ENCODE measurements around the gene DDTL.
"Not testable (repeated sequence)": the region's sequence is repeated elsewhere in the genome, so short reads cannot be mapped to it uniquely, and the experiment has no call there.

The DDTL gene

GRCh38 chr22:23961084-23961771, 5.5 kb upstream of the DDTL start, which contains the start of gene GSTT2B:
Gene GSTT2B, minus strand, starts transcription at chr22:23961195. Its CDS starts 64 bp downstream, at chr22:23961131.
- H3K9ac ChIP-seq (ENCODE audit: insufficient read length, low read depth); H3K27me3 ChIP-seq (ENCODE audit: insufficient read depth, insufficient read length); H3K4me1 ChIP-seq (ENCODE audit: insufficient read depth, insufficient read length); H3K4me3 ChIP-seq (ENCODE audit: insufficient read length, low read depth); DNase-seq (ENCODE audit: low read depth, low spot score); H3K9me3 ChIP-seq (ENCODE audit: insufficient read depth, low read length); H3K36me3 ChIP-seq (ENCODE audit: insufficient read depth, insufficient read length, low read length): not testable (repeated sequence)

GRCh38 chr22:23966094-23966493, 594 bp upstream of the DDTL start:
- not testable (repeated sequence) for DNase-seq (ENCODE audit: low read depth, low spot score); H3K9ac ChIP-seq (ENCODE audit: insufficient read length, low read depth); H3K4me3 ChIP-seq (ENCODE audit: insufficient read length, low read depth); H3K27me3 ChIP-seq (ENCODE audit: insufficient read depth, insufficient read length); H3K9me3 ChIP-seq (ENCODE audit: insufficient read depth, low read length); H3K4me1 ChIP-seq (ENCODE audit: insufficient read depth, insufficient read length)
- peaks cover 21% of the 10 kb centered on the region for H3K36me3 ChIP-seq (ENCODE audit: insufficient read depth, insufficient read length, low read length)

DNA sequence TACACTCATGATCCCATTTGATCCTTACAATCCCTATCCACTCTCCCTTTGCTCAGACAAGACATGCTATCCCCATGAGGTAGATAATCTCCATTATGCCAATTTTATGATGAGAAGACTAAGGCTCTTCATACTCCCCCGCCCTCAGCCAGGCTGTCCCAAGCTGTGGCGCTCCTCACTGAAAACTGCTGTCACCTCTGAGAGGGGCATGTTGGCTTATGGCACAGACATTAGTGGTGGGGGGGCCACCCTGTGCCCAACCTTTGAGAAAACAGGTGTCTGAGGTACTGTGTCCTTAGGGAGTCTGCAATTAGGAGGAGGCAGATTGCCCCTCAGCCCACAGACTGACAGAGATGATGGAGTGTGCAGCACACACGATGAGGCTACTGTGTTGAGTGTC, 2.4 kb downstream of the DDTL start:
- H3K27me3 ChIP-seq (ENCODE audit: insufficient read depth, insufficient read length) = no peaks in the 10 kb centered on the region
- peaks cover 29% of the 10 kb centered on the region for H3K36me3 ChIP-seq (ENCODE audit: insufficient read depth, insufficient read length, low read length)
- H3K9ac ChIP-seq (ENCODE audit: insufficient read length, low read depth) = no peak overlapping the region
- no peak overlapping the region for H3K4me3 ChIP-seq (ENCODE audit: insufficient read length, low read depth)
- no peak for DNase-seq (ENCODE audit: low read depth, low spot score)
- no peaks in the 10 kb centered on the region for H3K4me1 ChIP-seq (ENCODE audit: insufficient read depth, insufficient read length)
- no peaks in the 10 kb centered on the region for H3K9me3 ChIP-seq (ENCODE audit: insufficient read depth, low read length)
- TF ChIP-seq ZNF274 (IDR thresholded peaks at IDR 0.05; ENCODE audit: low read depth, low read length) (no peak), YY1 (IDR thresholded peaks at IDR 0.05; ENCODE audit: insufficient read depth, insufficient read length) (no peak), SUZ12 (IDR thresholded peaks at IDR 0.05; ENCODE audit: extremely low read depth, insufficient read depth, insufficient read length) (no peak)

DNA sequence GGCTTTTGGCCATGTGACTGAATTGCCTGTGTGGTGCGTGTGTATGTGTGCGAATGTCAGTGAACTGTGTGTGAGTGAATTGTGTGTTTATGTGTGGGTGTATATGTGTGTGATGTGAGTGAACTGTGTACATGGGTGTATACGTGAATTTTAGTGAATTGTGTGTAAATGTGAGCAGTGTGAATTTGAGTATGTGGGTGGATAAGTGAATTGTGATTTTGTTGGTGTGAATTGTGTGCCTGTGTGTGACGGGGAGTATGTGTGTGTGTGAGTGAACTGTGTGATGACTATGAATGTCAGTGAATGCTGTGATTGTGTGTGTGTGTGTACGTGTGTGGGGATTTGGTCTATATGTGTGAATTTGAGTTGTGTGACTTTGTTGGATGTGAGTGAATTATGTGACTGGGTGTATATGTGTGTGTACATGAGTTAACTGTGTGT, 3.5 kb downstream of the DDTL start:
- no peak overlapping the region for H3K9ac ChIP-seq (ENCODE audit: insufficient read length, low read depth)
- no peaks in the 10 kb centered on the region for H3K4me1 ChIP-seq (ENCODE audit: insufficient read depth, insufficient read length)
- DNase-seq (ENCODE audit: low read depth, low spot score) = no peak
- H3K27me3 ChIP-seq (ENCODE audit: insufficient read depth, insufficient read length) = no peaks in the 10 kb centered on the region
- H3K36me3 ChIP-seq (ENCODE audit: insufficient read depth, insufficient read length, low read length) = peaks cover 29% of the 10 kb centered on the region
- H3K4me3 ChIP-seq (ENCODE audit: insufficient read length, low read depth) = no peak overlapping the region
- TF ChIP-seq SUZ12 (IDR thresholded peaks at IDR 0.05; ENCODE audit: extremely low read depth, insufficient read depth, insufficient read length) (no peak), ZNF274 (IDR thresholded peaks at IDR 0.05; ENCODE audit: low read depth, low read length) (no peak), YY1 (IDR thresholded peaks at IDR 0.05; ENCODE audit: insufficient read depth, insufficient read length) (no peak)
- H3K9me3 ChIP-seq (ENCODE audit: insufficient read depth, low read length) = no peaks in the 10 kb centered on the region

DNA sequence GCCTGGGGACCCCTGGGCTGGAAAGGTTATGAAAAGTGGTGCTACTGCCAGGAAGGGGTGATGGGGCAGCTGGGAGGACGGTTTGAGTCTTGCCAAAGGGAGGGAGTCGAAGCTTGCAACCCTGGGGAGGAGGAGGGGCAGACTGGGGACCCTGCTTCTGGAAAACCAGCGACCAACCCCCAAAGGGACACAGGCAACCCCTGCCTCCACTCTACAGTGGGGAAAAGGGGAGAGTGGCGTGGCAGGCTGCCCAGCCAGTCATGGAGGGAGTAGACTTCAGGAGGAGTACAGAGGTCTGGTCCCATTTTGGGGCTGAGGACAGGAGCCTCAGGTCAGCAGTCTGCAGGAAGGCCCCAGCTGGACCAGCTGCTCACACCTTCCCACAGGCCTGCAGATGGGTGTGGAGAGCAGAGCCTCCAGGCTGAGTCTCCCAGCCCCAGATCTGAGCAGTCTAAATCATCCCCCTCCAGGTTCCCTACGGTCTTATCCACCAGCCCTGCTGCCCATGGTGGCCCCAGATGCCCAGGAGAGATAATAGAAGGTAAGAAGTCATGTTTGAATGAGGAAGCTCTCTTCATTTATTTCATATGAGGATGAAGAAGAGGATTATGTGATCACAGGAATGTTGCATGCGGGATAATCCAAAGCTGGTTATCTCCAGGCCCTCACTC, 4.3 kb downstream of the DDTL start:
- H3K9ac ChIP-seq (ENCODE audit: insufficient read length, low read depth) = no peak overlapping the region

GRCh38 chr22:23971927-23972326, 5.2 kb downstream of the DDTL start:
- not testable (repeated sequence) for H3K9ac ChIP-seq (ENCODE audit: insufficient read length, low read depth); H3K9me3 ChIP-seq (ENCODE audit: insufficient read depth, low read length); H3K27me3 ChIP-seq (ENCODE audit: insufficient read depth, insufficient read length); H3K4me1 ChIP-seq (ENCODE audit: insufficient read depth, insufficient read length); DNase-seq (ENCODE audit: low read depth, low spot score); H3K4me3 ChIP-seq (ENCODE audit: insufficient read length, low read depth)
- peaks cover 29% of the 10 kb centered on the region for H3K36me3 ChIP-seq (ENCODE audit: insufficient read depth, insufficient read length, low read length)

More for the DNA sequence above, 4.3 kb downstream of the DDTL start:
- Histone ChIP-seq H3K36me3 (ENCODE audit: insufficient read depth, insufficient read length, low read length) (peaks cover 29% of the 10 kb centered on the region), H3K4me3 (ENCODE audit: insufficient read length, low read depth) (no peak overlapping the region), H3K27me3 (ENCODE audit: insufficient read depth, insufficient read length) (no peaks in the 10 kb centered on the region), H3K9me3 (ENCODE audit: insufficient read depth, low read length) (no peaks in the 10 kb centered on the region), H3K4me1 (ENCODE audit: insufficient read depth, insufficient read length) (no peaks in the 10 kb centered on the region)
- TF ChIP-seq YY1 (IDR thresholded peaks at IDR 0.05; ENCODE audit: insufficient read depth, insufficient read length) (no peak), SUZ12 (IDR thresholded peaks at IDR 0.05; ENCODE audit: extremely low read depth, insufficient read depth, insufficient read length) (no peak), ZNF274 (IDR thresholded peaks at IDR 0.05; ENCODE audit: low read depth, low read length) (no peak)
- no peak for DNase-seq (ENCODE audit: low read depth, low spot score)

GRCh38 chr22:23974345-23974744, 7.7 kb downstream of the DDTL start, which contains the start of gene DDT:
Gene DDT, minus strand, starts transcription at chr22:23974441. Its CDS starts 27 bp downstream, at chr22:23974414.
- H3K9ac ChIP-seq (ENCODE audit: insufficient read length, low read depth); DNase-seq (ENCODE audit: low read depth, low spot score); H3K4me1 ChIP-seq (ENCODE audit: insufficient read depth, insufficient read length); H3K9me3 ChIP-seq (ENCODE audit: insufficient read depth, low read length); H3K4me3 ChIP-seq (ENCODE audit: insufficient read length, low read depth); H3K27me3 ChIP-seq (ENCODE audit: insufficient read depth, insufficient read length): not testable (repeated sequence)
- peaks cover 26% of the 10 kb centered on the region for H3K36me3 ChIP-seq (ENCODE audit: insufficient read depth, insufficient read length, low read length)

DNA sequence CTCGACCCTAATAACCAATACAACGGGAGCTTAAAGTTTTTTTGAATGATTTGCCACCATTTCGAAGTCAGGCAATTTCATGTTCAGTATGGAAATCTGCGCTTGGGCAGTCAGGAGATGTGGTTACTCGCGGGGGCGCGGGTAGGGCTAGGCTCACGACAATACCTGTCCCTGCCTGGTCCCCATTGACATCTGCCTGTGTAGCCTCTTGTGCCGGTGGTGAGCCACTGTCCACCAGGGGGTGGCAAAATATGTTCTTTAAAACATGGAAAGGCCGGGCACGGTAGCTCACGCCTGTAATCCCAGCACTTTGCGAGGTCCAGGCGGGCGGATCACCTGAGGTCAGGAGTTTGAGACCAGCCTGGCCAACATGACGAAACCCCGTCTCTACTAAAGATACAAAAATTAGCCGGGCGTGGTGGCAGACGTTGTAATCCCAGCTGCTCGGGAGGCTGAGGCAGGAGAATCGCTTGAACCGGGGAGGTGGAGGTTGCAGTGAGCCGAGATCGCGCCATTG, 8.2 kb downstream of the DDTL start:
- not testable (repeated sequence) for DNase-seq (ENCODE audit: low read depth, low spot score); H3K9ac ChIP-seq (ENCODE audit: insufficient read length, low read depth); H3K9me3 ChIP-seq (ENCODE audit: insufficient read depth, low read length); H3K4me3 ChIP-seq (ENCODE audit: insufficient read length, low read depth); H3K27me3 ChIP-seq (ENCODE audit: insufficient read depth, insufficient read length); H3K4me1 ChIP-seq (ENCODE audit: insufficient read depth, insufficient read length)
- peaks cover 21% of the 10 kb centered on the region for H3K36me3 ChIP-seq (ENCODE audit: insufficient read depth, insufficient read length, low read length)

- H3K36me3 ChIP-seq (ENCODE audit: insufficient read depth, insufficient read length, low read length); H3K9me3 ChIP-seq (ENCODE audit: insufficient read depth, low read length); DNase-seq (ENCODE audit: low read depth, low spot score); H3K4me3 ChIP-seq (ENCODE audit: insufficient read length, low read depth); H3K27me3 ChIP-seq (ENCODE audit: insufficient read depth, insufficient read length); H3K4me1 ChIP-seq (ENCODE audit: insufficient read depth, insufficient read length); H3K9ac ChIP-seq (ENCODE audit: insufficient read length, low read depth): not testable (repeated sequence)
Observed at GRCh38 chr22:23977304-23977703, 10.6 kb downstream of the DDTL start.

DNA sequence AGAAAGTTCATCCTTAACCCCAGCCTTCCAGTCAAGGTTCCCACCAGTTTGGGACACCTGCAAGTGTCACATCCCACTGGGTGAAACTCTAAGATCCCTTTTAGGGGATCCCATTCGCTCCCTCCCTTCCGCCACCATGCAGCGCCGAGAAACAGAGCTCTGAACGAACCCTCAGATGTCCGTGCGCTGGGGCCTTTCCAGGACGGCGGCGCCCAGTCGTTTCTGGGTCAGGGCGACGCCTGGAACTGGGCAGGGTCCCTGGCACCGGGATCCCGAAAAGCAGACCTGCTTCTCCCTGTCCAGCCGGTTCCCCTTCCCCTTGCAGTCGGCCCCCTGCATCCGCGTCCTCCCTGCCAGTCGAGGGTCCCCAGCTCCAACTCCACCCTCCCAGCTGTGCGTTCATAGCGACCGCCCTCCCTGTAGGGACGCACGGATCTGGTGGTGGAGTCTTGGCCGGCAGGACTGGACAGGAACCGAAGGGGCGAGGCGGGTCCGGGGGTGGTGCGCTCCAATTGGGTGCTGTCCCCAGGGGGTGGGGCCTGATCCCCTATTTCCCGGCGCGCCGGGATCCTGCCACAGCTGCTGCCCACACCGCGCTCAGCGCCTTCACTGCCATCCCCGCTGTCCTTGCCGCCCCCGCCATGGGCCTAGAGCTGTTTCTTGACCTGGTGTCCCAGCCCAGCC, 13.0 kb downstream of the DDTL start, which contains the start of gene GSTT2:
GSTT2 (plus strand) TSS at position 578 of the 684 bp plus-strand sequence.
- DNase-seq (ENCODE audit: low read depth, low spot score); H3K4me3 ChIP-seq (ENCODE audit: insufficient read length, low read depth); H3K9me3 ChIP-seq (ENCODE audit: insufficient read depth, low read length): not testable (repeated sequence)

More for the DNA sequence above, 13.0 kb downstream of the DDTL start, which contains the start of gene GSTT2:
- H3K4me1 ChIP-seq (ENCODE audit: insufficient read depth, insufficient read length); H3K27me3 ChIP-seq (ENCODE audit: insufficient read depth, insufficient read length); H3K9ac ChIP-seq (ENCODE audit: insufficient read length, low read depth); H3K36me3 ChIP-seq (ENCODE audit: insufficient read depth, insufficient read length, low read length): not testable (repeated sequence)
